Keratinocyte (primary cell): ENCODE results near the gene PRAME. TPM values are rescaled to one million over a fixed set of nuclear protein-coding genes. Genes with fewer than 3 reads are reported as not detected.

Experiments
- DNase-seq: peaks from one replicate; pipeline ENCODE4 v3.0.0-alpha.2; 2011; ENCODE audit warnings: low read depth, missing footprints, low spot score
- FAIRE-seq: peaks from 2 replicates; lab custom pipeline; 2011; peaks lifted over from hg19 to GRCh38; lab: Jason Lieb, UNC
- H2AFZ ChIP-seq: 2 replicates; pipeline ENCODE4 v1.6.0; 2012; ENCODE audit warnings: low read length, control low read depth, inconsistent platforms; ENCODE audit not compliant: control insufficient read depth
- H3K27ac ChIP-seq: 2 replicates; pipeline ENCODE4 v1.5.1; 2011; ENCODE audit warnings: low read length; ENCODE audit not compliant: control insufficient read depth, insufficient read depth
- H3K27me3 ChIP-seq: 3 replicates; pipeline ENCODE4 v1.6.0; 2011; ENCODE audit warnings: low read length; ENCODE audit not compliant: control insufficient read depth, insufficient read depth; ENCODE audit errors: extremely low read depth
- H3K36me3 ChIP-seq, 2 experiments: 2 replicates in 1 of 2; 3 replicates in 1 of 2; pipeline ENCODE4 v1.5.1; 2011; ENCODE audit warnings: low read length in 2 of 2, mild to moderate bottlenecking in 1 of 2; ENCODE audit not compliant: control insufficient read depth in 2 of 2, insufficient read depth in 2 of 2; ENCODE audit errors: extremely low read depth in 1 of 2
- H3K4me1 ChIP-seq: 3 replicates; pipeline ENCODE4 v1.5.1; 2011; ENCODE audit warnings: low read length; ENCODE audit not compliant: control insufficient read depth, insufficient read depth; ENCODE audit errors: extremely low read depth
- H3K4me2 ChIP-seq: 3 replicates; pipeline ENCODE4 v1.6.0; 2011; ENCODE audit warnings: low read depth, low read length; ENCODE audit not compliant: control insufficient read depth, insufficient read depth; ENCODE audit errors: extremely low read depth
- H3K4me3 ChIP-seq, 3 experiments: fragments of 200-600 bp in 1 of 3; sonication (generic) in 1 of 3; 2 replicates in 2 of 3; 3 replicates in 1 of 3; pipeline ENCODE4 v1.5.1; 2011 to 2016; ENCODE audit warnings: low read length in 3 of 3, mild to moderate bottlenecking in 3 of 3, control low read depth in 2 of 3, inconsistent platforms in 1 of 3, low read depth in 1 of 3, mixed read lengths in 1 of 3, mixed run types in 1 of 3, moderate library complexity in 1 of 3; ENCODE audit not compliant: control insufficient read depth in 2 of 3, insufficient read depth in 2 of 3; ENCODE audit errors: extremely low read depth in 1 of 3
- H3K79me2 ChIP-seq: 2 replicates; pipeline ENCODE4 v1.6.0; 2012; ENCODE audit warnings: low read length; ENCODE audit not compliant: control insufficient read depth, insufficient read depth
- H3K9ac ChIP-seq: 3 replicates; pipeline ENCODE4 v1.6.0; 2011; ENCODE audit warnings: low read length; ENCODE audit not compliant: control insufficient read depth, insufficient read depth; ENCODE audit errors: extremely low read depth
- H3K9me1 ChIP-seq: 3 replicates; pipeline ENCODE4 v1.6.0; 2011; ENCODE audit warnings: low read length; ENCODE audit not compliant: control insufficient read depth, insufficient read depth; ENCODE audit errors: extremely low read depth
- H3K9me3 ChIP-seq: 2 replicates; pipeline ENCODE4 v1.5.1; 2012; ENCODE audit warnings: low read depth, low read length; ENCODE audit not compliant: control insufficient read depth
- H4K20me1 ChIP-seq: 3 replicates; pipeline ENCODE4 v1.6.0; 2011; ENCODE audit warnings: low read length; ENCODE audit not compliant: control insufficient read depth, insufficient read depth; ENCODE audit errors: extremely low read depth
- EZH2 ChIP-seq: IDR thresholded peaks from one replicate; pipeline ENCODE4 v1.6.1; 2012; ENCODE audit warnings: inconsistent platforms, mild to moderate bottlenecking, low read length, moderate library complexity
- dilution Hi-C: fragments of 300-500 bp; cut with MboI; formaldehyde crosslinking; loops from one replicate; pipeline ENCODE4 v1.7.0; 2020; ENCODE audit warnings: low sequenced_read_pairs; ENCODE audit not compliant: extremely low pct_ligation_motif_present
- polyA plus RNA-seq, 5 experiments: library from polyadenylated mRNA; depleted of rRNA in 3 of 5; stranded (reverse) in 3 of 5; stranded (forward) in 1 of 5; unstranded in 1 of 5; fragments of >200 nt; gene quantifications; 1 replicate in 1 of 5; 2 replicates in 3 of 5; 3 replicates in 1 of 5; pipeline versions ENCODE4 v1.2.1 to v1.2.3, GENCODE V29; 2011 to 2012; ENCODE audit warnings: missing spikeins in 2 of 5, low read depth in 1 of 5, low replicate concordance in 1 of 5
- TF ChIP-seq, protein P1 (sequence below), 3 experiments: IDR thresholded peaks in 1 of 3; conservative IDR thresholded peaks in 1 of 3; optimal IDR thresholded peaks in 1 of 3; 2 replicates in 2 of 3; 3 replicates in 1 of 3; pipeline versions ENCODE3 to v1.5.1; 2011; ENCODE audit warnings: low read length in 3 of 3, mild to moderate bottlenecking in 3 of 3, moderate library complexity in 2 of 3, control low read depth in 1 of 3, inconsistent platforms in 1 of 3; ENCODE audit not compliant: insufficient read depth in 2 of 3; ENCODE audit errors: extremely low read depth in 1 of 3

Gene PRAME
- polyA plus RNA-seq, 1 donor (not counting 4 experiments of a cell fraction or from before 2014, with no cell fraction given), result 0.05 TPM

DNA sequence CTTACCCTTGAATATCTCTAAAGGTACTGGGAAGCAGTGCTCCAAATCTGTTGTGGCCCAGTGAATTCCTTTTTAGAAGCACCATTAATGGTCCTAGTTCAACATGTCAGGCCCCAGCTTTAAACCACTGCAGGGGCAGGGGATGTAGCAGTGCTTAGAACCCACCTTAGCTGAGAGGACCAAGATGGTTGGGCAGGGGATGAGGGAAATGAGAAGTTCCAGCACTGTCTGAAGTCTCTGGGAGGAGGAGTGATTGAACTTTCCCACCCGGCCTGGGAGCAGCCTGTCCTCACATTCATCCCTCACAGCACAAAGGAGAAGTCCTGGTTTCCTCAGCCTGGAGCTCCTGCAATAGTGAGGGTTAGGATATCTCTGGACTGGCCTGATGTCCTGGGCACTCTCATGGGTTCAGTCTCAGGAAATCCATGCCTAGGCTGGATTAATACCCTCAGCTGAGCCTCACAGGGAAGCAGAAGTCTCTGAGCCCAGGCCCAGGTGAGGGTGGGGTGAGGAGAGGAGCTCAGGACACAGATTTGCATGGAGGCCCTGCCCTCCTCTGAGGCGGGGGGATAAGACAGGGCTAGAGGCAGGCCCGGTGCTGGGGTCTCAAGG, 28.6 kb upstream of the PRAME start:
- no peaks in the 10 kb centered on the region for H3K36me3 ChIP-seq
- no peaks in the 10 kb centered on the region for H3K27me3 ChIP-seq
- no peak overlapping the region for H3K27ac ChIP-seq
- FAIRE-seq (no peak), DNase-seq (no peak)
- no peaks in the 10 kb centered on the region for H3K79me2 ChIP-seq
- TF ChIP-seq EZH2, result no peak
- TF ChIP-seq, protein P1, sequence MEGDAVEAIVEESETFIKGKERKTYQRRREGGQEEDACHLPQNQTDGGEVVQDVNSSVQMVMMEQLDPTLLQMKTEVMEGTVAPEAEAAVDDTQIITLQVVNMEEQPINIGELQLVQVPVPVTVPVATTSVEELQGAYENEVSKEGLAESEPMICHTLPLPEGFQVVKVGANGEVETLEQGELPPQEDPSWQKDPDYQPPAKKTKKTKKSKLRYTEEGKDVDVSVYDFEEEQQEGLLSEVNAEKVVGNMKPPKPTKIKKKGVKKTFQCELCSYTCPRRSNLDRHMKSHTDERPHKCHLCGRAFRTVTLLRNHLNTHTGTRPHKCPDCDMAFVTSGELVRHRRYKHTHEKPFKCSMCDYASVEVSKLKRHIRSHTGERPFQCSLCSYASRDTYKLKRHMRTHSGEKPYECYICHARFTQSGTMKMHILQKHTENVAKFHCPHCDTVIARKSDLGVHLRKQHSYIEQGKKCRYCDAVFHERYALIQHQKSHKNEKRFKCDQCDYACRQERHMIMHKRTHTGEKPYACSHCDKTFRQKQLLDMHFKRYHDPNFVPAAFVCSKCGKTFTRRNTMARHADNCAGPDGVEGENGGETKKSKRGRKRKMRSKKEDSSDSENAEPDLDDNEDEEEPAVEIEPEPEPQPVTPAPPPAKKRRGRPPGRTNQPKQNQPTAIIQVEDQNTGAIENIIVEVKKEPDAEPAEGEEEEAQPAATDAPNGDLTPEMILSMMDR (optimal IDR thresholded peaks at IDR 0.05 in 1 of 3, IDR thresholded peaks at IDR 0.05 in 1 of 3, conservative IDR thresholded peaks at IDR 0.05 in 1 of 3; ENCODE audit: extremely low read depth in 1 of 3, insufficient read depth in 2 of 3, low read length in 3 of 3), result no peak
- no peaks in the 10 kb centered on the region for H4K20me1 ChIP-seq
- no peak overlapping the region for H3K4me2 ChIP-seq
- no peaks in the 10 kb centered on the region for H3K9me3 ChIP-seq
- H2AFZ ChIP-seq, result no peak overlapping the region
- no peaks in the 10 kb centered on the region for H3K9me1 ChIP-seq
- dilution Hi-C loops, result no loop called here
- H3K4me1 ChIP-seq, result no peaks in the 10 kb centered on the region
- no peak overlapping the region for H3K9ac ChIP-seq
- H3K4me3 ChIP-seq, result no peak overlapping the region

DNA sequence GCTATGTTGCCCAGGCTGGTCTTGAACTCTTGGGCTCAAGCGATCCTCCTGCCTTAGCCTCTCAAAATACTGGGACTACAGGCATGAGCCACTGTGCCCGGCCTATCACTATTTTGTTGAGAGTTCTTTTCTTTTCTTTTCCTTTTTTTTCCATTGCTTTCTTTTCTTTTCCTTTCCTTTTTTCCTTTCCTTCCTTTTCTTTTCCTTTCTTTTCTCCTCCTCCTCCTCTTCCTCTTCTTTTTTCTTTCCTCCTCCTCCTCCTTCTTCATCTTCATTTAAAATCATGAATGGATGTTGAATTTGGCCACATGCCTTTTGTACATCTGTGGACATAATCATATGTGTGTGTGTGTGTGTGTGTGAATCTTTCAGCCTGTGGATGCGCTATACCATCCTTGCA, 25.7 kb upstream of the PRAME start:
- Histone ChIP-seq H3K4me3 (no peak overlapping the region), H3K36me3 (no peaks in the 10 kb centered on the region), H4K20me1 (no peaks in the 10 kb centered on the region), H3K9me3 (no peaks in the 10 kb centered on the region), H3K27ac (no peak overlapping the region), H3K79me2 (no peaks in the 10 kb centered on the region), H2AFZ (no peak overlapping the region), H3K9ac (no peak overlapping the region), H3K4me1 (no peaks in the 10 kb centered on the region), H3K9me1 (no peaks in the 10 kb centered on the region), H3K27me3 (no peaks in the 10 kb centered on the region), H3K4me2 (no peak overlapping the region)
- dilution Hi-C loops, result no loop called here
- TF ChIP-seq, protein P1 (optimal IDR thresholded peaks at IDR 0.05 in 1 of 3, IDR thresholded peaks at IDR 0.05 in 1 of 3, conservative IDR thresholded peaks at IDR 0.05 in 1 of 3; ENCODE audit: extremely low read depth in 1 of 3, insufficient read depth in 2 of 3, low read length in 3 of 3), result no peak
- no peak for TF ChIP-seq EZH2
- FAIRE-seq, result no peak
- DNase-seq, result no peak
